Sigmoid colon (tissue), 7 donors: ENCODE measurements around the gene ABCF3. TPM values are rescaled to one million over a fixed set of nuclear protein-coding genes. Genes with fewer than 3 reads are reported as not detected.

ENCODE experiments used
- DNase-seq: peaks from one replicate; pipeline ENCODE4 v3.0.0-alpha.2; 2019
- H3K27ac ChIP-seq, 4 donors: fragments of 200-600 bp; sonication (generic); one replicate each; pipeline ENCODE4 v1.5.1; 2016 to 2019; ENCODE audit warnings: mild to moderate bottlenecking in 1 of 4
- H3K27me3 ChIP-seq, 3 donors: fragments of 200-600 bp; sonication (generic); one replicate each; pipeline ENCODE4 v1.5.1; 2019; ENCODE audit warnings: mild to moderate bottlenecking in 1 of 3
- H3K36me3 ChIP-seq, 4 donors: fragments of 200-600 bp; sonication (generic); one replicate each; pipeline ENCODE4 v1.5.1; 2016 to 2019
- H3K4me1 ChIP-seq, 4 donors: fragments of 200-600 bp; sonication (generic); one replicate each; pipeline ENCODE4 v1.5.1; 2017 to 2019
- H3K4me3 ChIP-seq, 4 donors: fragments of 200-600 bp; sonication (generic); one replicate each; pipeline ENCODE4 v1.5.1; 2017 to 2019; ENCODE audit warnings: mild to moderate bottlenecking in 2 of 4, moderate library complexity in 1 of 4
- H3K9me3 ChIP-seq, 4 donors: fragments of 200-600 bp in 3 of 4; sonication (generic) in 3 of 4; one replicate each; pipeline versions ENCODE4 v1.5.1 to v1.6.1; 2013 to 2019
- EP300 ChIP-seq, 4 donors: sonication (generic); formaldehyde crosslinking; IDR thresholded peaks; one replicate each; pipeline ENCODE4 v1.6.1; 2017; ENCODE audit warnings: antibody characterized with exemption in 4 of 4
- POLR2A ChIP-seq, 2 donors: fragments of 450-650 bp; IDR thresholded peaks; one replicate each; pipeline ENCODE4 v1.6.1; 2016; ENCODE audit warnings: antibody characterized with exemption in 2 of 2, mild to moderate bottlenecking in 2 of 2, moderate library complexity in 2 of 2
- POLR2AphosphoS5 ChIP-seq, 4 donors: sonication (generic); formaldehyde crosslinking; IDR thresholded peaks; one replicate each; pipeline ENCODE4 v1.6.1; 2017; ENCODE audit warnings: antibody characterized with exemption in 4 of 4
- WGBS, 2 donors: extraction: QIAGEN DNeasy Blood & Tissue Kit; methylation state at CpG; one replicate each; pipeline ENCODE4 v1.1.7; 2013; 5-methylcytosine and 5-hydroxymethylcytosine counted together
- intact Hi-C: fragments of 100-400 bp; cut with DNase I; formaldehyde crosslinking; loops from one replicate; pipeline ENCODE4 v1.15.1; 2023
- polyA plus RNA-seq, 3 donors: library from polyadenylated mRNA; stranded (reverse); fragments of 200-250 nt; gene quantifications; one replicate each; pipeline ENCODE4 v1.2.3, GENCODE V29; 2013
- total RNA-seq, 4 donors: library from RNA; depleted of rRNA; stranded (reverse); fragments of >200 nt; gene quantifications; one replicate each; pipeline ENCODE4 v1.1.0, GENCODE V29; 2016
- TF ChIP-seq, protein P1 (sequence below), 4 experiments: fragments of 450-650 bp in 3 of 4; fragments of 200-600 bp in 1 of 4; IDR thresholded peaks; one replicate each; pipeline ENCODE4 v1.5.1; 2016 to 2019; ENCODE audit warnings: antibody characterized with exemption in 4 of 4, mild to moderate bottlenecking in 3 of 4, moderate library complexity in 2 of 4
- donor health status: healthy with polysubstance abuse.
- donor health status: Bipolar disorder and iron deficiency.
- donor health status: healthy.

Gene ABCF3
- total and polyA plus RNA-seq, 7 donors, result 32.4 to 51.3 (median 41.3) TPM

DNA sequence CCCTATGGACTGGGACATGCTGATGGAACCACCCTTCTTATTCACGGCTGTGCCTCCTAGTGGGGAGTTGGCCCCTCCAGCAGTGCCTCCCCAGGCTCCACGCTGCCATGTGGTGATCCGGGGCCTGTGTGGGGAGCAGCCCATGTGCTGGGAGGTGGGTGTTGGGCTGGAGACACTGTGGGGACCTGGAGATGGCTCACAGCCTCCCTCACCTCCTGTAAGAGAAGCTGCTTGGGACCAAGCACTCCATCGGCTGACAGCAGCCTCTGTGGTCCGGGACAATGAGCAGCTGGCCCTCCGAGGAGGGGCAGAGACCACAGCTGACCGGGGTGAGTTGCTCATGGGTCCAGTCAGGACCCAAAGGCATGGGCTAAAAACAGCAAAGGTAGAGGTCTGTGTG, 53.7 kb downstream of the ABCF3 start:
- Histone ChIP-seq H3K9me3 (no peaks in the 10 kb centered on the region), H3K27ac (no peak overlapping the region), H3K4me1 (peaks cover 0 to 5% (median 2%) of the 10 kb centered on the region in 4 donors), H3K36me3 (peaks cover 5 to 29% (median 17%) of the 10 kb centered on the region in 4 donors), H3K4me3 (no peak overlapping the region), H3K27me3 (peaks cover 0 to 29% (median 22%) of the 10 kb centered on the region in 3 donors)
- TF ChIP-seq POLR2A (IDR thresholded peaks at IDR 0.05) (no peak), EP300 (IDR thresholded peaks at IDR 0.05) (no peak), POLR2AphosphoS5 (IDR thresholded peaks at IDR 0.05) (no peak)
- TF ChIP-seq, protein P1, sequence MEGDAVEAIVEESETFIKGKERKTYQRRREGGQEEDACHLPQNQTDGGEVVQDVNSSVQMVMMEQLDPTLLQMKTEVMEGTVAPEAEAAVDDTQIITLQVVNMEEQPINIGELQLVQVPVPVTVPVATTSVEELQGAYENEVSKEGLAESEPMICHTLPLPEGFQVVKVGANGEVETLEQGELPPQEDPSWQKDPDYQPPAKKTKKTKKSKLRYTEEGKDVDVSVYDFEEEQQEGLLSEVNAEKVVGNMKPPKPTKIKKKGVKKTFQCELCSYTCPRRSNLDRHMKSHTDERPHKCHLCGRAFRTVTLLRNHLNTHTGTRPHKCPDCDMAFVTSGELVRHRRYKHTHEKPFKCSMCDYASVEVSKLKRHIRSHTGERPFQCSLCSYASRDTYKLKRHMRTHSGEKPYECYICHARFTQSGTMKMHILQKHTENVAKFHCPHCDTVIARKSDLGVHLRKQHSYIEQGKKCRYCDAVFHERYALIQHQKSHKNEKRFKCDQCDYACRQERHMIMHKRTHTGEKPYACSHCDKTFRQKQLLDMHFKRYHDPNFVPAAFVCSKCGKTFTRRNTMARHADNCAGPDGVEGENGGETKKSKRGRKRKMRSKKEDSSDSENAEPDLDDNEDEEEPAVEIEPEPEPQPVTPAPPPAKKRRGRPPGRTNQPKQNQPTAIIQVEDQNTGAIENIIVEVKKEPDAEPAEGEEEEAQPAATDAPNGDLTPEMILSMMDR (IDR thresholded peaks at IDR 0.05), result no peak
- intact Hi-C loops, result no loop called here
- 78 to 84% methylated on average over 7 of the region's 7 CpGs for WGBS, 2 donors
- no peak for DNase-seq

DNA sequence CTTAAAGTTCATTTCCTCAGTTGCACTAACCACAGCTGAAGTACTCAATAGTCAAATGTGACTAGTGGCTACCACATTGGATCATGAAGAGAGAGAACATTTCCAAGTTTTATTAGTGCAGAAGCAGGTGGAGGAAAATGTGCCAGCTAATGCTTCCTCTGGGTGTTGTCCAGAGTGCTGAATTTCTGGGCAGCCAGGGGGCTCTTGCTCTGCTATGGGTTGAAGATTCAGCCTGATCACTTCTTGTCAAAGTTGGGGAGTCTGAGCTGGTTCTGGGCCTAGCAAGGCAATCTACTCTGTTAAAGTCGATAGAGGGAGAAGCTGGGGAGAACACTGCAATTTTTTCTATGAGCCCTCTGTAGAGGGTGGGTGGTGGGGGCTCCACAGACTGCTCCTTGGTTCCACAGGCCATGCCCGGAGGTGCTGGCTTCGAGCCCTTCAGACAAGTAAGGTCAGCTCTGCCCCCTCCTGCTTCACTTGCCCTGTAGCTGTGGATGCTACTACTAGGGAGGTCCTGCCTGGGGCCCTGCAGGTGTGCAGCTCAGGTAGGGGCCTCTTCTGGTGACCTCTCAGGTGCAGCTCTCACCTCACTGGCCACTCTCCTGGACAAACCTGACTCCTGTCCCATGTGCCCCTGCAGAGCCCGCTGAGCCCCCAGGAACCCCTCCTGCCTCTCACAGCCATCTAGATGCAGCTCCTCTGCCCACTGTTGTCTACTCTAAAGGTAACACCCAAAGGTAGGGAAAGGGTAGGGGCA, 54.6 kb downstream of the ABCF3 start:
- peaks cover 0 to 5% (median 2%) of the 10 kb centered on the region in 4 donors for H3K4me1 ChIP-seq
- H3K9me3 ChIP-seq, result no peaks in the 10 kb centered on the region
- no peak for DNase-seq
- intact Hi-C loops, result no loop called here
- peaks cover 0 to 29% (median 22%) of the 10 kb centered on the region in 3 donors for H3K27me3 ChIP-seq
- peaks cover 11 to 38% (median 24%) of the 10 kb centered on the region in 4 donors for H3K36me3 ChIP-seq
- H3K4me3 ChIP-seq, result no peak overlapping the region
- no peak overlapping the region for H3K27ac ChIP-seq
- TF ChIP-seq EP300 (IDR thresholded peaks at IDR 0.05) (no peak), POLR2A (IDR thresholded peaks at IDR 0.05) (no peak), POLR2AphosphoS5 (IDR thresholded peaks at IDR 0.05) (no peak)
- TF ChIP-seq, protein P1 (IDR thresholded peaks at IDR 0.05), result no peak
- 79% methylated on average over 4 of the region's 4 CpGs for WGBS, 2 donors

DNA sequence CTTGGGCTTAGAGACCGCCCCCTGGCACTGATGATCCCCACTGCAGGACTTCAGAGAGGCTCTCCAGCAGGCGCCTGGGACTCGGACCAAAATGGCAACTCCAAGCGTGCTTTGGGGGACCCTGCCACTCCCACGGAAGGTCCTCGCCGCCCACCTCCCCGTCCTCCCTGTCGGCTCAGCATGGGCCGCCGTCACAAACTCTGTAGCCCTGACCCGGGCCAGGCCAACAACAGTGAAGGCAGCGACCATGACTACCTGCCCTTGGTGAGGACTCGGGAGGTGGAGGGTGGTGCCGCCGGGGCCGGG, 55.1 kb downstream of the ABCF3 start:
- 16 to 50% methylated on average over 17 of the region's 17 CpGs for WGBS, 2 donors
- Histone ChIP-seq H3K36me3 (peaks cover 11 to 39% (median 24%) of the 10 kb centered on the region in 4 donors), H3K4me3 (no peak overlapping the region), H3K27me3 (peaks cover 0 to 29% (median 22%) of the 10 kb centered on the region in 3 donors), H3K9me3 (no peaks in the 10 kb centered on the region), H3K27ac (no peak overlapping the region), H3K4me1 (peaks cover 0 to 5% (median 2%) of the 10 kb centered on the region in 4 donors)
- TF ChIP-seq POLR2A (IDR thresholded peaks at IDR 0.05) (no peak), EP300 (IDR thresholded peaks at IDR 0.05) (no peak), POLR2AphosphoS5 (IDR thresholded peaks at IDR 0.05) (no peak)
- TF ChIP-seq, protein P1 (IDR thresholded peaks at IDR 0.05), result no peak
- DNase-seq, result no peak
- intact Hi-C loops, result no loop called here

DNA sequence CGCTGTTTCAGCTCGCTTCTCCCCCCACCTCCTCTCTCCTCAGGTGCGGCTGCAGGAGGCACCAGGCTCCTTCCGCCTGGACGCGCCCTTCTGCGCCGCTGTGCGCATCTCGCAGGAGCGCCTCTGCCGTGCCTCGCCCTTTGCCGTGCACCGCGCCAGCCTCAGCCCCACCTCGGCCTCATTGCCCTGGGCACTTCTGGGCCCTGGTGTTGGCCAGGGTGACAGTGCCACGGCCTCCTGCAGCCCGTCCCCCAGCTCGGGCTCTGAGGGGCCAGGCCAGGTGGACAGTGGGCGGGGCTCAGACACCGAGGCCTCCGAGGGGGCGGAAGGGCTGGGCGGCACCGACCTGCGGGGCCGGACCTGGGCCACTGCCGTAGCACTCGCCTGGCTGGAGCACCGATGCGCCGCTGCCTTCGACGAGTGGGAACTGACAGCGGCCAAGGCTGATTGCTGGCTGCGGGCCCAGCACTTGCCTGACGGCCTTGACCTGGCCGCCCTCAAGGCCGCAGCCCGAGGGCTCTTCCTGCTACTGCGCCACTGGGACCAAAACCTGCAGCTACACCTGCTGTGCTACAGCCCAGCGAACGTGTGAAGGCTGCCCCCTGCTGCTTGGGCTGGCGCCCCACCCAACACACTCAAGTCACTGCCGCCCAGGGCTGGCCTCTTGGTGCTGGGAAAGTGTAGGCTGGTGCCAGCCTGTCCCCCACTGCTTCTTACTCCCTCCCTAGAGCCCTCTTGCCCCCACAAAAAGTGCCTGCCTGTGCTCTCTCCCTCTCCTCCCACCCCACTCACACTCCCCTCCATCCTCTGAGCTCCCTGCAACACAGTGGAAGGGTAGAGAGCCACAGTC, 55.7 kb downstream of the ABCF3 start:
- DNase-seq, result no peak
- H3K27ac ChIP-seq, result no peak overlapping the region
- H3K4me1 ChIP-seq, result peaks cover 0 to 5% (median 2%) of the 10 kb centered on the region in 4 donors
- TF ChIP-seq, protein P1 (IDR thresholded peaks at IDR 0.05), result peak in 2 of 4 experiments; percentile 27 to 28
- TF ChIP-seq EP300 (IDR thresholded peaks at IDR 0.05) (no peak), POLR2A (IDR thresholded peaks at IDR 0.05) (no peak)
- H3K27me3 ChIP-seq, result peaks cover 0 to 29% (median 22%) of the 10 kb centered on the region in 3 donors
- peaks cover 11 to 39% (median 24%) of the 10 kb centered on the region in 4 donors for H3K36me3 ChIP-seq
- H3K4me3 ChIP-seq, result no peak overlapping the region
- H3K9me3 ChIP-seq, result no peaks in the 10 kb centered on the region
- 9 to 39% methylated on average over 46 of the region's 46 CpGs for WGBS, 2 donors
- intact Hi-C loops, result no loop called here
